Panc1 (cell line): ENCODE measurements around the gene USP31.

Experiments used
- POLR2AphosphoS5 ChIP-seq: IDR thresholded peaks from 2 replicates; pipeline ENCODE4 v1.6.1; 2012; ENCODE audit warnings: mild to moderate bottlenecking, low read depth, low read length, moderate library complexity
- SIN3A ChIP-seq: IDR thresholded peaks from 2 replicates; pipeline ENCODE4 v1.6.1; 2012; ENCODE audit warnings: low read depth, mild to moderate bottlenecking, low read length, moderate library complexity, borderline replicate concordance; ENCODE audit not compliant: insufficient read depth
- TCF7L2 ChIP-seq: IDR thresholded peaks from 2 replicates; pipeline ENCODE4 v1.6.1; 2011; ENCODE audit warnings: mild to moderate bottlenecking, low read depth, low read length, inconsistent platforms
- TF ChIP-seq, protein P1 (sequence below): fragments of 450-650 bp; IDR thresholded peaks from 2 replicates; pipeline ENCODE4 v1.5.1; 2017; ENCODE audit warnings: mild to moderate bottlenecking
- TF ChIP-seq, protein P2 (sequence below), 2 experiments: IDR thresholded peaks; 2 replicates each; pipeline ENCODE4 v1.6.1; 2011 to 2012; ENCODE audit warnings: low read depth in 2 of 2, control low read depth in 1 of 2, low read length in 1 of 2, mild to moderate bottlenecking in 1 of 2, moderate library complexity in 1 of 2; ENCODE audit not compliant: insufficient read depth in 1 of 2

- TF ChIP-seq POLR2AphosphoS5 (no peak), TCF7L2 (no peak), SIN3A (no peak)
- TF ChIP-seq, protein P1, sequence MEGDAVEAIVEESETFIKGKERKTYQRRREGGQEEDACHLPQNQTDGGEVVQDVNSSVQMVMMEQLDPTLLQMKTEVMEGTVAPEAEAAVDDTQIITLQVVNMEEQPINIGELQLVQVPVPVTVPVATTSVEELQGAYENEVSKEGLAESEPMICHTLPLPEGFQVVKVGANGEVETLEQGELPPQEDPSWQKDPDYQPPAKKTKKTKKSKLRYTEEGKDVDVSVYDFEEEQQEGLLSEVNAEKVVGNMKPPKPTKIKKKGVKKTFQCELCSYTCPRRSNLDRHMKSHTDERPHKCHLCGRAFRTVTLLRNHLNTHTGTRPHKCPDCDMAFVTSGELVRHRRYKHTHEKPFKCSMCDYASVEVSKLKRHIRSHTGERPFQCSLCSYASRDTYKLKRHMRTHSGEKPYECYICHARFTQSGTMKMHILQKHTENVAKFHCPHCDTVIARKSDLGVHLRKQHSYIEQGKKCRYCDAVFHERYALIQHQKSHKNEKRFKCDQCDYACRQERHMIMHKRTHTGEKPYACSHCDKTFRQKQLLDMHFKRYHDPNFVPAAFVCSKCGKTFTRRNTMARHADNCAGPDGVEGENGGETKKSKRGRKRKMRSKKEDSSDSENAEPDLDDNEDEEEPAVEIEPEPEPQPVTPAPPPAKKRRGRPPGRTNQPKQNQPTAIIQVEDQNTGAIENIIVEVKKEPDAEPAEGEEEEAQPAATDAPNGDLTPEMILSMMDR, result no peak
- TF ChIP-seq, protein P2, sequence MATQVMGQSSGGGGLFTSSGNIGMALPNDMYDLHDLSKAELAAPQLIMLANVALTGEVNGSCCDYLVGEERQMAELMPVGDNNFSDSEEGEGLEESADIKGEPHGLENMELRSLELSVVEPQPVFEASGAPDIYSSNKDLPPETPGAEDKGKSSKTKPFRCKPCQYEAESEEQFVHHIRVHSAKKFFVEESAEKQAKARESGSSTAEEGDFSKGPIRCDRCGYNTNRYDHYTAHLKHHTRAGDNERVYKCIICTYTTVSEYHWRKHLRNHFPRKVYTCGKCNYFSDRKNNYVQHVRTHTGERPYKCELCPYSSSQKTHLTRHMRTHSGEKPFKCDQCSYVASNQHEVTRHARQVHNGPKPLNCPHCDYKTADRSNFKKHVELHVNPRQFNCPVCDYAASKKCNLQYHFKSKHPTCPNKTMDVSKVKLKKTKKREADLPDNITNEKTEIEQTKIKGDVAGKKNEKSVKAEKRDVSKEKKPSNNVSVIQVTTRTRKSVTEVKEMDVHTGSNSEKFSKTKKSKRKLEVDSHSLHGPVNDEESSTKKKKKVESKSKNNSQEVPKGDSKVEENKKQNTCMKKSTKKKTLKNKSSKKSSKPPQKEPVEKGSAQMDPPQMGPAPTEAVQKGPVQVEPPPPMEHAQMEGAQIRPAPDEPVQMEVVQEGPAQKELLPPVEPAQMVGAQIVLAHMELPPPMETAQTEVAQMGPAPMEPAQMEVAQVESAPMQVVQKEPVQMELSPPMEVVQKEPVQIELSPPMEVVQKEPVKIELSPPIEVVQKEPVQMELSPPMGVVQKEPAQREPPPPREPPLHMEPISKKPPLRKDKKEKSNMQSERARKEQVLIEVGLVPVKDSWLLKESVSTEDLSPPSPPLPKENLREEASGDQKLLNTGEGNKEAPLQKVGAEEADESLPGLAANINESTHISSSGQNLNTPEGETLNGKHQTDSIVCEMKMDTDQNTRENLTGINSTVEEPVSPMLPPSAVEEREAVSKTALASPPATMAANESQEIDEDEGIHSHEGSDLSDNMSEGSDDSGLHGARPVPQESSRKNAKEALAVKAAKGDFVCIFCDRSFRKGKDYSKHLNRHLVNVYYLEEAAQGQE (IDR thresholded peaks at IDR 0.05; ENCODE audit: insufficient read depth in 1 of 2, low read depth in 2 of 2, low read length in 1 of 2), result no peak
These were observed 89.8 kb downstream of the USP31 start for GRCh38 chr16:23059433-23059832.
